Breast epithelium (tissue), 3 donors: Measurements from ENCODE around the gene VAMP4.

Experiments
- CTCF ChIP-seq, 3 donors: fragments of 450-650 bp; IDR thresholded peaks; one replicate each; pipeline ENCODE4 v1.5.1; 2016 to 2017; ENCODE audit warnings: antibody characterized with exemption in 3 of 3, mild to moderate bottlenecking in 3 of 3, moderate library complexity in 3 of 3
- POLR2AphosphoS5 ChIP-seq, 3 donors: sonication (generic); formaldehyde crosslinking; IDR thresholded peaks; one replicate each; pipeline ENCODE4 v1.6.1; 2017; ENCODE audit warnings: antibody characterized with exemption in 3 of 3

GRCh38 chr1:171676823-171677222, 65.0 kb downstream of the VAMP4 start:
- no peak for TF ChIP-seq CTCF (IDR thresholded peaks at IDR 0.05)
- no peak for TF ChIP-seq POLR2AphosphoS5 (IDR thresholded peaks at IDR 0.05)
